SH-SY5Y (cell line): ENCODE data around the gene SLC1A2.

ENCODE experiments used
- GATA2 ChIP-seq: IDR thresholded peaks from 2 replicates; pipeline ENCODE4 v1.6.1; 2011; ENCODE audit warnings: mild to moderate bottlenecking, low read depth, low read length
- GATA3 ChIP-seq: IDR thresholded peaks from 2 replicates; pipeline ENCODE4 v1.6.1; 2011; ENCODE audit warnings: low read depth, mild to moderate bottlenecking, low read length, moderate library complexity

- TF ChIP-seq GATA2: no peak
- TF ChIP-seq GATA3: no peak
Measured at GRCh38 chr11:35394941-35395340, 24.4 kb downstream of the SLC1A2 start.
